Stimulated activated memory B cell treated with anti-CD40 and anti-IgM and Interleukin-4, amounts not matched to agents 10 μg/mL and 1 μg/mL and 100 μg/mL, for 72 hours (primary cell): ENCODE measurements around the gene MBL2.

Experiments
- ATAC-seq: fragments of 150-1000 bp; cut with Tn5 transposase; 2 replicates; pipeline ENCODE4 v1.10.0; 2021
- H3K27ac Mint-ChIP-seq: one replicate; pipeline ENCODE4 v1.8.0; 2022; ENCODE audit warnings: mild to moderate bottlenecking, mixed read lengths
- H3K27me3 Mint-ChIP-seq: one replicate; pipeline ENCODE4 v1.8.0; 2022; ENCODE audit warnings: mixed read lengths
- H3K36me3 Mint-ChIP-seq: one replicate; pipeline ENCODE4 v1.8.0; 2022; ENCODE audit warnings: mixed read lengths
- H3K4me1 Mint-ChIP-seq: one replicate; pipeline ENCODE4 v1.8.0; 2022; ENCODE audit warnings: mixed read lengths
- H3K4me3 Mint-ChIP-seq: one replicate; pipeline ENCODE4 v1.8.0; 2022; ENCODE audit warnings: mild to moderate bottlenecking, moderate library complexity, mixed read lengths
- H3K9me3 Mint-ChIP-seq: one replicate; pipeline ENCODE4 v1.8.0; 2022; ENCODE audit warnings: mixed read lengths

MBL2 gene

DNA sequence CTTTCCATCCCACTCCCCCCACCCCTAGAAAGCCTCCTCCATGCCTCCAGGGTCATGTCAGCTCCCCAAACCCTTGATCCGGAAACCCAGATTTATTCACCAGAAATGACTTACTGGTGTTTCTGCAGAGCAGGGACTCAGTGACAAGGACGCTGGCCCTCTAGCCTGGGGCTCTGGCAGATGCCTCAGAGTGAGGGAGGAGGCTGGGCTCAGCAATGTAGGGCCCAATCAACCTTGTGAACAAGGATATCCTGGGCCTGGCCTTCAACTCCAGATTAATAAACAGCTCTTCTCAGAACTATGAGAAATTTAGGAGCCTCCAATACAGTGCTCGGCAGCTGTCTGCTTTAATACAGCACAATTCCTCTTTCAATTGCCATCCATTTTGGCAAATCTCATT is at the start of gene MBL2:
MBL2 (minus strand) TSS at position 162 of the 400 bp plus-strand sequence. CDS start 1,149 bp downstream, outside the sequence.
- H3K27ac Mint-ChIP-seq, result no peak within 1 kb of the TSS

DNA sequence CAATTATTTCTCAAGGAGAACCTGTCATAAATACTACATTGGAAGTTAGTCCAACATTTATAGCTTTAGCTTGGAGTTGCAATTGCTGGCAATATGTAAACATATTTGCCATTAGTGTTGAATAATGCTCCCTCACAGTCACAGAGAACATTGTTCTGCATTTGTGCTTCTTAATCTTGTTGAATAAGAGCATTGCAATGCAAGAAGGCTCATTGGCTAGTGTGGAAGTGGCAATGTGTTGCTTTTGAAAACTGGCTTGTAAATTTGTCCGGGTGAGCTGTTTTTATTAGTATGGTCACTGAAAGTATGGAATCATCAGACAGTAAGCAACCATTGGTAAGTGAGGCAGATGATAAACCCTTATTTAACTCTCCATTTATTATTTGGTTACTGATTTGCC is 47.7 kb upstream of the MBL2 start:
- no peaks in the 10 kb centered on the region for H3K9me3 Mint-ChIP-seq
- no peaks in the 10 kb centered on the region for H3K4me1 Mint-ChIP-seq
- no peaks in the 10 kb centered on the region for H3K36me3 Mint-ChIP-seq
- H3K27me3 Mint-ChIP-seq, result no peaks in the 10 kb centered on the region
- no peak overlapping the region for H3K4me3 Mint-ChIP-seq
- ATAC-seq, result no peak
- H3K27ac Mint-ChIP-seq, result no peak overlapping the region

More for the DNA sequence above, at the start of gene MBL2:
- Mint-ChIP-seq H3K27me3 (no peaks in the 10 kb centered on the region), H3K9me3 (no peaks in the 10 kb centered on the region), H3K4me3 (no peak within 1 kb of the TSS), H3K36me3 (no peaks in the 10 kb centered on the region), H3K4me1 (no peaks in the 10 kb centered on the region)
- no peak for ATAC-seq

DNA sequence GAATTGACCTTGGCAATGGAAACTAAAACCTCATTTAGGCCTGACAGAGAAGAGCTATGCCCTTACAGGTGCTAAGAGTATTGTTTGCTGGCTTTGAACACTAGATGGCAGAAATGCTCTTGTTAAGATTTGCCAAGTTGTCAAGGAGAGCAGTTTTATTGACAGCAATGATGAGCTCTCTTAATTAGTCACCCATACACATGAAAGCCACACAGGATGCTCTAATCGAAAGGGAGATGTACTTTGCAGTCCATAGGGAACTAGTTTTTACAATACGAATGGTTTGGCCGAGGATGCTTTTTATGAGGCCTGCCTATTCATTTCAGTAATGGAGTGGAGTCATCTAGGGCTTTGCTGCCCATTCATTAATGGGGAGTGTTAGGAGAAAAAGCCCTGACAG is 45.4 kb upstream of the MBL2 start:
- Mint-ChIP-seq H3K27ac (no peak overlapping the region), H3K4me3 (no peak overlapping the region), H3K27me3 (no peaks in the 10 kb centered on the region), H3K9me3 (no peaks in the 10 kb centered on the region), H3K4me1 (peaks cover 9% of the 10 kb centered on the region), H3K36me3 (no peaks in the 10 kb centered on the region)
- ATAC-seq, result peak; percentile 66

DNA sequence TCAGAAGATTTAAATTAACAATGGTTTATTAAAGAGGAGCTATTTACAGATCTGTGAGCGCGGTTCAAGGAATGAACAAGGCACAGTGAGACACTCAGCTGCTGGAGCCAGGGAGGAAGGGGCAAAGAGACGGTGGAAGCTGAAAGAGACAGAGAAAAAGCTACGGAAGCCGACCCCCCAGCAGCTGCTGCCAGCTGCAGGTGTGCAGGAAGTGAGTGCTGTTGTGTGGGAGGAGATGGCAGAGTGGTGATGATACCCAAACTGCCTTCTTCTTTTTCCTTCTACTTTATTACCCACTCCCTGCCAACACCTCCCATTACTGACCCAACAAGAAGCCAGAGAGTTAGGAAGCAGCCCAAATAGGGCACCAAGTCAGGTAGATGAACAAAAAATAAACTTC is 41.9 kb upstream of the MBL2 start:
- Mint-ChIP-seq H3K4me3 (no peak overlapping the region), H3K27me3 (no peaks in the 10 kb centered on the region), H3K4me1 (peaks cover 9% of the 10 kb centered on the region), H3K9me3 (no peaks in the 10 kb centered on the region), H3K36me3 (no peaks in the 10 kb centered on the region), H3K27ac (no peak overlapping the region)
- ATAC-seq, result no peak

DNA sequence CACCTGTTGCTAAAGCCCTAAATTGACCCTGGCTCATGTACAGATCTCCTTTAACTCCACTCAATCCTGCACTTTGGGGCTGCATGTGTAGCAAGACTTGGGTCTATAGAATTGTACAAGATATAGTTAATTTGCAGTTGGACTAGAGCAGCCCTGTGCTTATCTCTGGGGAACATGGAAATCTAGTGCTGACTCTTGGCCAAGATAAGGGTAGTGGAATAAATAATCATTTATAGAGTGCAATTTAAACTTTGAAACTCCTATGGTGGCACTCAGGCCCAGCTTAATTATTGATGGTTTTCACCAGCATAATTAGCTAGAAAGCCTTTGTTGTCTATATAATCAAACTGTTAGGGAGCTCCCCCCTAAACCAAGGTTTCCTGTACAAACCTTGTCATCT is 39.2 kb upstream of the MBL2 start:
- H3K27ac Mint-ChIP-seq, result no peak overlapping the region
- H3K4me3 Mint-ChIP-seq, result no peak overlapping the region
- H3K4me1 Mint-ChIP-seq, result peaks cover 9% of the 10 kb centered on the region
- ATAC-seq, result no peak
- H3K36me3 Mint-ChIP-seq, result no peaks in the 10 kb centered on the region
- H3K9me3 Mint-ChIP-seq, result no peaks in the 10 kb centered on the region
- no peaks in the 10 kb centered on the region for H3K27me3 Mint-ChIP-seq

DNA sequence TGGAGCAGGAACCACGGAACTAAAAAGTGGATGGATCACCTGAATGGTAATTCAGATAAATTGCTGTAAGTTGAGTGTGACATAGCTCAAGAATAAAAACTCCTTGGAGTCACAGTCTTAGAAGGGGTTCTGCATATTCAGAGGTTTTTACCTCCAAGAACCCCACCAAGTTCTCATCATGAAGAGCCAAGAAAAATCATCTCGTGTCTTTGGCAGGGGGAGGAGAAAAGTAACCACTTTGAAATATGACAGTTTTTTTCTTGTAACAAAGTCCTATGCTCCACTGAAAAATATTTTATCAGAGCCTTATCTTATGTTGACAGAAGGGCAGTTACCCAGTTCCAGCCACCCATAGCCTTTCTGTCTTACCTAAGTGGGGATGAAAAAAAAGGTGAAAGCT is 38.2 kb upstream of the MBL2 start:
- Mint-ChIP-seq H3K36me3 (no peaks in the 10 kb centered on the region), H3K27ac (no peak overlapping the region), H3K9me3 (no peaks in the 10 kb centered on the region), H3K4me3 (no peak overlapping the region), H3K4me1 (peaks cover 9% of the 10 kb centered on the region), H3K27me3 (no peaks in the 10 kb centered on the region)
- ATAC-seq, result no peak

DNA sequence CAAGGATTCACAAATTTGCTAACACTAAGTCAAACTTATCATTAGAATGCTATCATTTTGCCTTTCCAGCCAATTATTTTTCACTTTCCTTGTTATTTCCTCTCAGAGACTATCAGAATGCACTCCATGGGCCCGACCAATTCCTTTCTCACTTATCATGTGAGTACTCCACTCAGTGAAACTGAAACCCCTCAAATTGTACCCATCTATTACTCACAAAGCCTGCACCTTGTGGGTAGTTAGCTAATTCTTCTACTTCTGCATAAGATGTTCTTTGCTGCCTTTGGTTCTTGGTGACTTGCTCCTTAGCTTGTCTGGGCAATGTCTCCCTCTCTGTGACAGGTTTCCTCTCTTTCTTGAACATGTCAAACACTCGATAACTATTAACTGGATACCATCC is 35.2 kb upstream of the MBL2 start:
- Mint-ChIP-seq H3K4me1 (no peaks in the 10 kb centered on the region), H3K9me3 (no peaks in the 10 kb centered on the region), H3K27me3 (no peaks in the 10 kb centered on the region), H3K36me3 (no peaks in the 10 kb centered on the region), H3K4me3 (no peak overlapping the region), H3K27ac (no peak overlapping the region)
- ATAC-seq, result no peak

DNA sequence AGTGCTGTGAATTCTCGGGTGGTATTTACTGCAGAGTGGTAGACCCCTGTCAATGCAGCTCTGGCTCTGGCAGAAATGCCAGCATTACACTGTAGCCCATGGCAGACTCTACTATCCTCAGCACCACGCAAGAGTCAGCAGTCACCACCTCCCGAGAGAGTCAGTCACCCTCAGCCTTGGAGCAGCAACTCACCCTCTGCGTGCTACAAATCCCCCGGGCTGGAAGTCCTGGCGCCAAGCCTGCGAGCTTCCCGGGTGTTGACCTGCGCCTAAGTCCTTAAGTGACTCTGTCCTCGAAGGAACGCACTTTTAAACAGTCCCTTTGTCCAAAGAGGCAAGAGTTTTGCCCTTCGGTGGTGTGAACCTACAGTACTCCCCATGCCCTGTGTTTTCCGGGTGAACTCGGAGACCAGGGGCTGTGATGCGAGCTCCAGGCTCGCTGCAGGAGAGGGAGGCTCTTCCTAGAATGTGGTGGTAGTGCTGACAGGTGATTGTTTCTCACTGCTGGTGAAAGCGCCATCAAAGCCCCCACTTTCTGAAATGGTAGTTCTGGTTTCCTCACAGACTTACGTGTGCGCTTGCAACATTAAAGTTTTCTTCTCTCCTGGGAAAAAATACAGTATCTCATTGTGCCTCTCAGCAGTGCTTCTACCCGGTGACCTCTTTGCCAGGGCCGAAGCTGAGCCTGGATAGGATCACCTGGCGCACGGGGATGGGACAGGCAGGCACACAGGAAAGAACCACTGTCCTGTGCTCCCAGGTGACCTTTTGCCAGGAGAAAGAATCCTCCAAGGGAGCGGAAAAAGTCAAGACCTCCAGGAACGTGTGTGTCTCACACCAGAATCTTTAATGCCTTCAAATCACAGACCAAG is 33.1 kb upstream of the MBL2 start:
- Mint-ChIP-seq H3K27me3 (no peaks in the 10 kb centered on the region), H3K4me1 (no peaks in the 10 kb centered on the region), H3K4me3 (no peak overlapping the region), H3K9me3 (no peaks in the 10 kb centered on the region), H3K36me3 (no peaks in the 10 kb centered on the region), H3K27ac (no peak overlapping the region)
- ATAC-seq, result peak; percentile 51

DNA sequence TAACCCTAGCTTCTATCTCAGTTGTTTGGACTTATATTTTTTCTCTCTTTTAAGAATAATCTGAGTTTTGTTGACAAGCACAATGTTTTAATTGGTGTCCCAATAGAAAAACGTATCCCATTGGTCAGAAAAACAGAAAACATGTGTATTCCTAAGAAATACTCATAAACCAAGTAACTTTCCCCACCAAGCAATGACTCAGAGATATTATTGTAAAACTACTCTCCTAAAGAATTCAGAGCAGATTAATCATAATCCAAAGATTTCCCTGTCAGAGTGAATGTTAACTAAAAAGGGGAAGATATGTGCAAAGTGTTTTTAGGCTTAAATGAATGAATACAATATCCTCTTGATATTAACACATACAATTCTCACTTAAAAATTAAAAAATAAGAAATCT is 29.4 kb upstream of the MBL2 start:
- H3K4me3 Mint-ChIP-seq, result no peak overlapping the region
- no peaks in the 10 kb centered on the region for H3K4me1 Mint-ChIP-seq
- no peak overlapping the region for H3K27ac Mint-ChIP-seq
- no peak for ATAC-seq
- no peaks in the 10 kb centered on the region for H3K27me3 Mint-ChIP-seq
- H3K9me3 Mint-ChIP-seq, result peaks cover 3% of the 10 kb centered on the region
- H3K36me3 Mint-ChIP-seq, result no peaks in the 10 kb centered on the region

DNA sequence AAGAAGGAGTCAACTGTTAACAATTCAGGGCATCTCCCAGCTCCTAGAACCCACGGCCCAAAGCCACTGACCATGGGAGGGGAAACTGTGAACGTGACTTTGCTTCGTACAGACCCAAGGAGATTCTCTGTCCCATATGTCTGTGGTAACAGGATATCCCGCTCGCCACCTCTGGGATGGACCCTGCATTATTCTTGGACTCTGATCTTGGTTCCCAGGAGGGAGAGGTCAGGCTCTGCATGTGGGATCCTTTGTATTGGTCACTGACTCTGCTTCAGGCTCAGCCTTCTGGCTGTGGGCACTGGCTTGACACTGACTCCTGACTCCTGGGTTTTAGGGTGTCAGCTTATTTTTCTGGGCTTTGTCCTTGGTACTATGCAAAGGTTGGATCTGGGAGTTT is 13.5 kb upstream of the MBL2 start:
- H3K4me3 Mint-ChIP-seq, result no peak overlapping the region
- no peak overlapping the region for H3K27ac Mint-ChIP-seq
- no peaks in the 10 kb centered on the region for H3K27me3 Mint-ChIP-seq
- no peak for ATAC-seq
- no peaks in the 10 kb centered on the region for H3K9me3 Mint-ChIP-seq
- no peaks in the 10 kb centered on the region for H3K4me1 Mint-ChIP-seq
- H3K36me3 Mint-ChIP-seq, result no peaks in the 10 kb centered on the region

DNA sequence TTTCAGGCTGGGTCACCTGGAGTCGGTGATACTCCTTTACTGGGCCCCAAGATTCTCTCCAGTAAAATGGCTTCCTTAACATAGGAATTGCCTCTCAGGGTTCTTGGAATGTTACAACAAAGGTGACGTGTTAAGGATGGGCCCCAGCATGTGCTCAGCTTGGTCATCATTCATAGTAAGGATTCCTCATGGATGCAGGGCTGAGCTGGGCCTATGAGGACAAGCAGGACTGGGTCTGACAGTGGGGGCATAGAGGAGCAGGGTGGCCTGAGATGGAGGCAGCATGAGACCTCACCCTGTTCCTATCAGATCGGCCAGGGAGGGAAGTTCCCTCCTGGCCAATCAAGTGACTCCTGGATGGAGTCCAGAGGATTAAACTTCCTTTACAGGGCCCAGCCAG is 12.8 kb upstream of the MBL2 start:
- no peak overlapping the region for H3K4me3 Mint-ChIP-seq
- H3K4me1 Mint-ChIP-seq, result no peaks in the 10 kb centered on the region
- H3K27ac Mint-ChIP-seq, result no peak overlapping the region
- H3K27me3 Mint-ChIP-seq, result no peaks in the 10 kb centered on the region
- H3K36me3 Mint-ChIP-seq, result no peaks in the 10 kb centered on the region
- no peak for ATAC-seq
- H3K9me3 Mint-ChIP-seq, result no peaks in the 10 kb centered on the region

DNA sequence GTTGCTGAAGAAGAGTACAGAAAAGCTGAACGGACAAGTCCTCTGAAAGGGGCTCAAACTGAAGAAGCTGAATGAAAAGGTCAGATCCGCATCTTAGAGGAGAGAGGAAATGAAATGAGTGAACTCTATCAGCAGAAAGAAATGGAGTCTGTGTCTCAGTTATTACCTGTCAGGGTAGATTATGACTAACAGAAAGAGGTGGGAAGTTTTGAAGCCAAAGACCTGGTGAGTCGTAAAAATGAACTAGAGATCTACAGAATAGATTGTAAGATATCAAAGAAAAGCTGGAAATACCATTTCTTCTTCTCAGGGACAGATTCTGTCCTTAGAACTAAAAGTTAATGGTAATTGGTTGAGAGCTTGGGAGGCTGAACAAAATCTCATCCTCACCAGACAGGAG is 11.1 kb upstream of the MBL2 start:
- H3K27ac Mint-ChIP-seq, result no peak overlapping the region
- no peaks in the 10 kb centered on the region for H3K36me3 Mint-ChIP-seq
- no peak overlapping the region for H3K4me3 Mint-ChIP-seq
- no peaks in the 10 kb centered on the region for H3K9me3 Mint-ChIP-seq
- no peaks in the 10 kb centered on the region for H3K27me3 Mint-ChIP-seq
- no peaks in the 10 kb centered on the region for H3K4me1 Mint-ChIP-seq
- no peak for ATAC-seq

DNA sequence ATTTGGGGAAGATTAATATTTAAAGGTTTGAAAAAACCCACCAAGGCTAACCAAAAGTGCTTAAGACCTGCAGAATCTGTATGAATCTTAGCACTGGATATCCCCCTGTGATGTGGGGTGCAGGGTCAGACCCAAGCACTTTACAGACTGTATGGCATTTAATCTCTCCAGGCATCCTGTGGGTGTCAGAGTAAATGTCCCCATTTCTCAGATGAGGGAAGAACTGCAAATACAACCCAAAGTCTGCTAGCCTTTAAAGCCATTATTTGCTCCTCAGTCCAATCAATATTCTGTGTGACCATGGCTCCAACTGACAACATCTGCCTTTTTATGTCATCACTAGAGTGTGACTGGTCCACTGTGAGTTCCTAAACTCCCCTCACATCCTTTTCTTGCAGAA is 10.0 kb upstream of the MBL2 start:
- Mint-ChIP-seq H3K4me3 (no peak overlapping the region), H3K27ac (no peak overlapping the region), H3K9me3 (no peaks in the 10 kb centered on the region), H3K36me3 (no peaks in the 10 kb centered on the region), H3K4me1 (no peaks in the 10 kb centered on the region), H3K27me3 (no peaks in the 10 kb centered on the region)
- no peak for ATAC-seq

DNA sequence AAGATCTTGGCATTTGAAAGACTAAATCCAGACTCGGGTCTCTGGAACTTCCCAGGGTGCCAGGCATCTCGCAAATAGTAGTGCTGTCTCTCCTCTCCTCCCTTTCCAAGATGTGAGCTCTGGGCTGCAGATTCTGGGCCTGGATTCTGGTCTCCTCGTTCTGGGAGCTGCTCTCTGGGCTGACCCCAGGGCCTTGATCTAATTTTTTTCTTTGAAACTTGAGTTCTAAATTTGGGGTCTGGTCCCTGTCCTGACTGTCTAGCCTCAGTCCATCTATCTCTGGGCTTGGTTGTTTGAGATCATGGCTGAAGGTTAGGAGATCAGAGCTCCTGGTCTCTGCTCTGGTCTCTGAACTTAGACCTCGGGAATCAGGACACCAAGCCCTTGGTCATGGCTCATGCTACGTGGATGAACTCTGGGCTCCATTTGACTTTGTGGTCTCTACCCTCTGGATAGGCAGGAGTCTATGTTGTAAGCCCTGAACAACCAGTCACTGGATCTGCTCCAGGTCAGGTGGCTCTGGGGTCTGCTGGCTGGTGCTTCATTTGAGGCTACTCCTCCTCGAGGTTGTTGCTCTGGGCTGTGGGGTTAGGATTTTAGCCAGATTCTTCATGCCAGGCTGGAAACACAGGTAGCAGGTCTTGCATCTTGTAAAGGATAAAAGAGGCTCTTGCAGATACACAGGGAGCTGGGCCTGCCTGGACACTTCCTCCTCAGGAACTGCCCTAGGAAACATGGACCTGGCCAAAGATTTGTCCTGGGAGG is 8.0 kb upstream of the MBL2 start:
- ATAC-seq, result no peak
- no peak overlapping the region for H3K27ac Mint-ChIP-seq
- H3K9me3 Mint-ChIP-seq, result no peaks in the 10 kb centered on the region
- no peaks in the 10 kb centered on the region for H3K36me3 Mint-ChIP-seq
- H3K4me1 Mint-ChIP-seq, result no peaks in the 10 kb centered on the region
- H3K4me3 Mint-ChIP-seq, result no peak overlapping the region
- no peaks in the 10 kb centered on the region for H3K27me3 Mint-ChIP-seq

DNA sequence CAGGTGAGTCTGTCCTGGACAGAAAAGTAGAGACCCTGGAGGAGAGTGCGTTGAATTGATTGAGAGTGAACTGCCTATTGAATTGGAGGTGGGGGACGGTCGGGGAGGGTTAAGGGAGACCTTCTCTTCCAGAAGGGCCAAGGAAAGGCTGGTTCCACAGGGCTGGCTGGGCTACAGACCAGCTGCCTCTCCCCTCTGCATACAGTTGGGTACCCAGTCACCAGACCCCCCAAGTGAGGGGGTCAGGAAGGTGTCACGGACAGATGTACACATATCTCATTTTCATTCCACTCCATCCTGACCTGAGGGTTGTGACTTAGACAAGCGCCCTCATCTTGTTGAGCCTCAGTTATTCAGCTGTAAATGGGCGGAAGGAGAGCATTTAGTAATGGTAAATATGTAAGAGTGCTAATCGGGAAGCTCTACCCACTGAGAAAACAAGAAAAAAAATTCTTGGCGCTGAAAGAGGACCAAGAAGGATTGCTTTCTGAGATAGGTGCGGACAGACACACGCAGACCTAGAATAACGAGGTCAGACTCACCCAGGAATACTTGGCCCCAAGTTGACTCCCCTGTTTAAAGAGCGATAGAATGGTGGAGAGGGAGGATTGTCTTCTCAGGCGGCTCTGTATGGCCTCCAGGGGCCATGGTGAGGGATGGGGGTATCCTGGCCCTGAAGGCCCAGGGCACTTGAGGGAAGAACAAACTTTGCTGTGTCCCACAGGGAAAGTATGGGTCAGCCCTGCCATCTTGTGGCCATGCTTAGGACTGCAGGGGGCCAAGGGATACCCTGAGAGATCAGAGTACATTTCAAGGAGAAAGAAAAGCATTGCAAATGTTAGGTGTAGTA is 7.2 kb upstream of the MBL2 start:
- ATAC-seq, result peak; percentile 58
- Mint-ChIP-seq H3K4me3 (no peak overlapping the region), H3K36me3 (no peaks in the 10 kb centered on the region), H3K27ac (no peak overlapping the region), H3K9me3 (no peaks in the 10 kb centered on the region), H3K4me1 (no peaks in the 10 kb centered on the region), H3K27me3 (no peaks in the 10 kb centered on the region)
